ENCODE data around the gene EPHB2.
"Not testable (repeated sequence)": the region's sequence is repeated elsewhere in the genome, so short reads cannot be mapped to it uniquely, and the experiment has no call there.

The EPHB2 gene

GRCh38 chr1:22914633-22915217 is 204.1 kb downstream of the EPHB2 start:
- no peak for DNase-seq (ENCODE audit: low read depth in 2 of 2)

- DNase-seq (ENCODE audit: low read depth in 2 of 2), result no peak
Observed at GRCh38 chr1:22915231-22915630, 204.6 kb downstream of the EPHB2 start.

DNA sequence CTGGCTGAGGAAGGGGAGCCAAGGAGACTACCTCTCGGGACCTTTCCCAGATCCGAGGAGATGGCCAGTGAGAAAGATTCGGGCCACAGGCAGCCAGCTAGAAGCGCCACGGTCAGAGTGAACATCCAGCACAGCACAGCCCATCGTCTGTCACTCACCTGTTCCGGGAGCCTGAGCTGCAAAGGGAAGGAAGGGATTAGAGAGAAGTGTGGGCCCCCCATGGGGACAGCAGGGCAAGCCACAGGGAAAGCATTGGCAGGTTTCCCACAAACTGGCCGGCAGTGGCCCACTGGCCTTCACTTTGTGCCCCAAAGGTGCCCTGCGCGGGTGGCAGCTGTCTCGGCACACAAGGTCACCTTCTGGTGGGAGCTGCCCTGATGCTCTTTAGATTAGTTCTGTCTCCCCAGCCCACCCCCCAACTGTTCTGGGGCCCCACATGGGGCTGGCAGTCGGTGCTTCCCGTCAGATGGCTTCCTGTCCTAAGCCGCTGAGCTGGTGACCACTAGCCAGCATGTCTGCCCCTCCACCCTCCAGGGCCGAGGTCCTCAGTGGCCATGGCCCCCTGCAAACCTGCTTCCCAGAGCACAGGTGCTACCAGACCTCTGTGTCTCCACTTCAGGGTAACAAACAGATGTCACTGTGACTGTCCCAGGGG is 205.3 kb downstream of the EPHB2 start:
- no peak for DNase-seq (ENCODE audit: low read depth in 2 of 2)

DNA sequence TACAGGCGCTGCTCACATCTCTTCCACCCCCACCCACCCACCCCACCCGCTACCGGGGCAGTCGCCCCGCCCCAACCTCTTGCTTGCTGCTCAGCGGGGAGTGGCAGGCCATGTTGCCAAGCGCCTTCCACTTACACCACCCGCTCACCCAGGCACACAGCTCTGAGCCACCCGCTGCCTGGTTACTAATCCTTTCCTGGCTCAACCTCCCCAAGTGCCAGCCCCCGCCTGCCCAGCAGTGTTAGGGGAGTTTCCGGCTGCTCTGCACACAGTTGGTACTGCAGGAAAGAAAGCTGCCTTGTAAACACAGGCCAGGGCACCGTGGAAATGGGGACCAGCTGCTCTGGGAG is 205.8 kb downstream of the EPHB2 start:
- DNase-seq (ENCODE audit: low read depth in 2 of 2), result no peak

GRCh38 chr1:22917989-22918388 is 207.3 kb downstream of the EPHB2 start:
- no peak for DNase-seq (ENCODE audit: low read depth in 2 of 2)

DNA sequence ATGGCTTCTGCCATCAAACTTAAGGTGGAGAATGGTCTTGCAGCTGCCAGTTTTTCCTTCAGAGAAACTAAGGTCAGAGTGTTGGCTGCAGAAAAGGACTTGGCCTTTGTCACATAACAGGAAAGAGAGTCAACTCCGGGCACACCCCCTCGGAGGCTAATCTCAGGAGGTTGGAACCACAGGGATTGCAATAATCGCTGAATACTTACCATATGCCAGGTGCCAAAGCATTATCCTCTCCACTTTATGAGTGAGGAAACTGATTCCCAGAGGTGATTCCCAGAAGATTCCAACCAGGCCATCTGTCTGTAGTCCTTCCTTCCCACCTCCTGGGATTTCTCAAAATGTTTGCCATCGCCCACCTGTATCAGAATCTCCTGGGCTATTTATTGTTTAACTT is 208.0 kb downstream of the EPHB2 start:
- DNase-seq (ENCODE audit: low read depth in 2 of 2), result no peak

DNA sequence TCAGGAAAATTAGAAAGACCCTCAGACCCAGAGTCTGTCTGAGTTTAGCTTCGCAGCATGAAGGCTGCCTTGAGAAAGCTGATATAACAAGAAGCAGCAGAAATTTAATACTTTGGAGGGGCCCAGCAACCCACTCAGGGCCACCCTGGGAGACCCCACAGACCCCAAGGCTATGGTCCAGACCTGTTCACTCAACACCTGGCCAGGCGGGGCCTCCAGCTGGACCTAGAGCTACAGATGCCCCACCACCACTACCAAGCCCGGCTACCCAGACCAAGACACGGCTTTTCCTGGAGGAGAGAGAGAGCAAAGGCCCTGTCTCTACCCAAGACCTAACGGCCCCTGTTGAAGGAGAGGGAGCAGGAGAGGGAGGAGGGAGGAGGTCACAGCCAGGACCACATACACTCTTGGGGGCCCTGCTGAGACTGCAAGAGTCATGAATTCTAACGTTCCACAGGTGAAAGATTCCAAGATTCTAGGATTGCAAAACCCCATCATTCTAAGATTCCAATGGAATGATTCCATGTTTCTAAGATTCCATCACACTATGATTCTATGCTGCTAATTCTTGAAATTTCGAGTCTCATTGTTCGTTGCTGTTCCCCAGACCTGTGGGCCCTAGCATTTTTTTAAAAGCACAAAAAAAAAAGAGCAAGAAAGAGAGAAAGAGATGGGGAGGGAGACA is 208.8 kb downstream of the EPHB2 start:
- DNase-seq (ENCODE audit: low read depth in 2 of 2), result no peak

GRCh38 chr1:22920026-22920733 is 209.5 kb downstream of the EPHB2 start:
- DNase-seq (ENCODE audit: low read depth in 2 of 2), result no peak

DNA sequence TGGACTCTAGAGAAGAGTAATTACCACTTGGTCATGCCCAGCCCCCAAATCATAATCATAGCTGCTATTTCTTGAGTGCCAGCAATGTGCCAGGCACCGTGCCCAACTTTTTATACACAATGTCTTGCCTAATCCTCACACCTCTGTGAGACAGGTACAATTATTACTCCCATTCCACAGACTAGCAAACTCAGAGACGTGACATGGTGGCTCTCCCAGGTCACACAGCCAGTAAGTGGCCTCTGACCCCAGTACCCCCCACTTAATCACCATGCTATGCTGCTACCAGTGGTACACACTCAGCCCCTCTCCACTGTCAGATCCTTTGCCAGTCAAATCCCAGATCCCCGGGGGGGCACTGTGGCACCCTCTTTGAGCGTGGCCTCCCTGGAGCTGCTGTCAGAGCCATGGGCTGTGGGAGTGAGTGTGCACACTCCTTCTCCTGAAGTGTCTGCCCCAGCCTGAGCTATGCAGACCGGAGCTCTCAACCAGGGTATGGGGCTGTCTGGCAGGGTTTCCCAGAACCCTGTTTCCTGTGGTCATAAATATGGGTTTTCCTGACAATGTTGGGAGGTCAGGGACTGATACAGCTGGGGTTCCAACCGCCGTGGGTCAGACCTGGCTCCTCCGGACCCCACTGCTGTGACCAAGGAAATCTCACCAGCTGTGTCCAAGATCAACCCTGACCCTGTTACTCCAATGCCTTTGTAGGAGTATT is 210.3 kb downstream of the EPHB2 start:
- no peak for DNase-seq (ENCODE audit: low read depth in 2 of 2)

- DNase-seq (ENCODE audit: low read depth in 2 of 2), result no peak
Observed at GRCh38 chr1:22921452-22922126, 210.9 kb downstream of the EPHB2 start.

GRCh38 chr1:22922640-22923039 is 212.0 kb downstream of the EPHB2 start:
- DNase-seq (ENCODE audit: low read depth in 2 of 2), result no peak

DNA sequence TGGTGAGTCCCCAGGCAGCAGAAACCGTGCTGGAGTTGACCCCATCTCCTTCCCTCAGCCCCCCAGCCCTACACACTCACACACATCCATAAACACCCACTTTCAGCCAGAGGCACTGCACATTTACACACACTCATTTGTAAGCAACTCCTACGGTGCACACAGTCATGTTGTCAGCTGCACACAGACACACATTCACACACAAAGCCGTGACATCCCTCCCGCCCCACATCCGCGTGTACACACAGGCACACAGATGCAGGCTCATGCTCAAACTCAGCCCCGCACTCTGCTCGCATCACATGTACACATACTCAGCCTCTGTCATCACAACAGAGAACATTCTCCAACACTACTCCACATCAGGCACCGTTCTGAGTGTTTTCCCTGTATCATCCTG is 214.5 kb downstream of the EPHB2 start:
- no peak for DNase-seq (ENCODE audit: low read depth in 2 of 2)

- peak in 1 of 2 donors; percentile 23 for DNase-seq (ENCODE audit: low read depth in 2 of 2)
Observed at GRCh38 chr1:22930240-22930912, 219.7 kb downstream of the EPHB2 start.

DNA sequence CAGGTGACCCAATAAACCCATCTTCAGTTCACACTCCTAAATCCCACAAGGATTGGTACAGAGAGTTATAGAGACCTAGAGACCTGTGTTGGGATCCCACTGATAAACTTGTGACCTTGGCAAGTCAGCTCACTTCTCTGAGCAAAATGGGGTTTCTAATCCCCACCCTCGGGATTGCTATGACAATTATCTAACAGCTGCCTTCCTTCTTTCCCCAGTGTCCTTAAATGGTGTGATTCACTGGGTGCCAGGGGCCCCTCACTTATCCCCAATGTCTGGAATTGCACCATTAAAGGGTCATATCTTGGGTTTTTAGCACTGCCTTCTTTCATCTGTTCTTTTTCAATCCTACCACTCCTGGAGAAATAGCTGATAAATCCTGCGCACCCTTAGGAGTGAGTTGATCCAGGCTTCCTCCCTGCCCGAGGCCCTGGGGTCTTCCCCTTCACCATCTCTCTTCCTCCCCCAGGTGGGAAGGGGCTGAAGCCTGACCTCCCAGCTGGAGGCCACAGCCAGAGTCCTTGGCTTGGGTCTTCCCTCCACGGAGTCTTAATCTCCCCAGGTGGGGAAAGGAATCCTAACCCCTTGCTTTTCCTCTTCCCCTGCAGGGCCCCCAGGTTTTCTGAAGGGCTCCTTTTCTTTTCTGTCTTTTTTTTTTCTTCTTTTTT is 222.3 kb downstream of the EPHB2 start:
- no peak for DNase-seq (ENCODE audit: low read depth in 2 of 2)

DNA sequence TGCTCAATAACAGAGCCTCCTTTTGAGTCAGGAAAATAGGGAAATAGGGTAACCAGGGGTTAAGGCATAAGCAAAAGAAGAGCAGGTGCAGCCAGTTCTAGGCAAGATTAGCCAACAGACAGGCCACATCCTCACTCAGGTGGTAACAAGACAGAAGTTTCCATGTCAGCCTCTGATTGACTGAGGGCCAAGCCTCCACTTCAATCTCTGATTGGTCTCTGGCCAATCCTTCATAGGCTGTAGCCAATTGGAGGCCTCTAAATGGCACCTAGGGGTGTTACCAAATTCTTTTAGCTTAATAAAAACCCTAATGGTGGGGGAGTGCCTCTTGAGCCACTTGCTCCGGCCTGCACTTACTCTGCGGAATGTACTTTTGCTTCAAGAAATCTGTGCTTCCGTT is 224.8 kb downstream of the EPHB2 start:
- no peak for DNase-seq (ENCODE audit: low read depth in 2 of 2)

DNA sequence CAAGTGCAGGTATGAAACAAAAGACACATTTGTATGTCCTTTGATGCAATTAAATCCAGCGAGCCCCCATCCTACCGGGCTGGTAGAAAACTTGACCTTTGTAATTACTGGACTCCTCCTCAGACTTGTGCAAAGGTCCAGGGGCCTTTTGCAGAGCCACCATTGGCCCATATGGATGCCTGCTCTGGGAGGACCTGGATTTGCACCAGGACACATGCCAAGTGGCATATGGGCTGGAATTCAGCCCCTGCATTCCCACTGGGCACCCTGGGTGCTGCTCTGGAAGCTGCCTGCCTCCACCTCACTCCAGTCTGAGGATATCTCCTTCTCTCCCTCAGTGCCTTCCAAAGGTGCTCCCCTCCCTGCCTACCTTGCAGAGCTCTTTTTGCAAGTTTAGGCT is 226.0 kb downstream of the EPHB2 start:
- DNase-seq (ENCODE audit: low read depth in 2 of 2), result no peak

GRCh38 chr1:22941257-22941656 is 230.6 kb downstream of the EPHB2 start:
- no peak for DNase-seq (ENCODE audit: low read depth in 2 of 2)

DNA sequence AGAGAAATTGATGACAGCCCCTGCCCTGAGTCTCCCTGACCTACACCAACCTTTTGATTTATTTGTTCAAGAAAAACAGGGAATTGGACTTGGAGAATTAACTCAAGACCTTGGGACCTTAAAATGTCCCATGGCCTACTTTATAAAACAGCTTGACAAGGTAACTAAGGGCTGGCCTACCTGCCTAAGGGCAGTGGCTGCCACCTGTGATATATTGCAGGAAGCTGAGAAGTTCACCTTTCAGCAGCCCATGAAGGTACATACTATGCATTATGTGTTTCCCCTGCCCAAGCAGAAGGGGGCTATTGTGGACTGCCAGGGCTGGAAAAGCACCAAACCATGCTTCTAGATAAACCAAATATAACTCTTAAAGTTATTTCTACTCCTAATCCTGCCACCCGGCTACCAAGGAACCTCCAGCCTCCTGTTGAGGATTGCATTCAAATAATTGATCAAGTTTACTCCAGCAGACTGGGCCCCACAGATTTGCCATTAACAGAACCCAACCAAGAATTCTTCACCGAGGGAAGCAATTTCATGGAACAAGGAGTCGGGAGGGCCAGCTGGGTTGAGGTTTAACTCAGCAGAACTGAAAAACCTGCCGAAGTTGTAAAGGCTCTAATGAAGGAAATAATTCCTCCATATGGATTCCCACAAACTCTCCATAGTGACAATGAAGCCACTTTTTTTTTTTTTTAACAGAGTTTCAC is 233.9 kb downstream of the EPHB2 start:
- DNase-seq (ENCODE audit: low read depth in 2 of 2), result no peak

DNA sequence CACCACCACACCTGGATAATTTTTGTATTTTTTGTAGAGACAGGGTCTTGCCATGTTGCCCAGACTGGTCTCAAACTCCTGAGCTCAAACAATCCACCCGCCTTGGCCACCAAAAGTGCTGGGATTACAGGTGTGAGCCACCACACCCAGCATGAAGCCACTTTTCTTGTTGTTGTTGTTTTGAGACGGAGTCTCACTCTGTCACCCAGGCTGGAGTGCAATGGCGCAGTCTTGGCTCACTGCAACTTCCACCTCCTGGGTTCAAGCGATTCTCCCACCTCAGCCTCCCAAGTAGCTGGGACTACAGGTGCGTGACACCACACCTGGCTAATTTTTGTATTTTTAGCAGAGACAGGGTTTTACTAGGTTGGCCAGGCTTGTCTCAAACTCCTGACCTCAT is 234.5 kb downstream of the EPHB2 start:
- DNase-seq (ENCODE audit: low read depth in 2 of 2), result not testable (repeated sequence)

DNA sequence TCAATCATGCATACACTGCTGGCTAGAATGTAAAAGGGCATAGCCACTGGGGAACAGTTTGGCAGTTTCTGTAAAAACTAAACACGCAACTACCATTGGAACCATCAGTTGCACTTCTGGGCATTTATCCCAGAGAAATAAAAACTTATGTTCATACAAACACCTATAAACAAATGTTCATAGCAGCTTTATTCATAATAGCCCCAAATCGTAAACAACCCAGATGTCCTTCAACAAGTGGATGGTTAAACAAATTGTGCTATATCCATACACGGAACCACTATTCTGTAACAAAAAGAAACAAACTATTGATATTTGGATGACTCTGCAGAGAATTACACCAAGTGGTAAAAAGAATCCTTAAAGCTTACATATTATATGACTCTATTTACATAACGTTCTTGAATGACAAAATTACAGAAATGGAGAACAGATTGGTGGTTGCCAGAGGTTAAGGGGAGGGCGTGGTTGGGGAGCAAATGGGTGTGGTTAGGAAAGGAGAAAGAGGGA is 239.2 kb downstream of the EPHB2 start:
- no peak for DNase-seq (ENCODE audit: low read depth in 2 of 2)
